ENCODE measurements around the gene EML2. TPM values are rescaled to one million over a fixed set of nuclear protein-coding genes. Genes with fewer than 3 reads are reported as not detected.

Gene EML2
- total and polyA plus RNA-seq, 2 of the 4 experiments (the other 2 are of a cell fraction) = 11.8 to 25.3 TPM

DNA sequence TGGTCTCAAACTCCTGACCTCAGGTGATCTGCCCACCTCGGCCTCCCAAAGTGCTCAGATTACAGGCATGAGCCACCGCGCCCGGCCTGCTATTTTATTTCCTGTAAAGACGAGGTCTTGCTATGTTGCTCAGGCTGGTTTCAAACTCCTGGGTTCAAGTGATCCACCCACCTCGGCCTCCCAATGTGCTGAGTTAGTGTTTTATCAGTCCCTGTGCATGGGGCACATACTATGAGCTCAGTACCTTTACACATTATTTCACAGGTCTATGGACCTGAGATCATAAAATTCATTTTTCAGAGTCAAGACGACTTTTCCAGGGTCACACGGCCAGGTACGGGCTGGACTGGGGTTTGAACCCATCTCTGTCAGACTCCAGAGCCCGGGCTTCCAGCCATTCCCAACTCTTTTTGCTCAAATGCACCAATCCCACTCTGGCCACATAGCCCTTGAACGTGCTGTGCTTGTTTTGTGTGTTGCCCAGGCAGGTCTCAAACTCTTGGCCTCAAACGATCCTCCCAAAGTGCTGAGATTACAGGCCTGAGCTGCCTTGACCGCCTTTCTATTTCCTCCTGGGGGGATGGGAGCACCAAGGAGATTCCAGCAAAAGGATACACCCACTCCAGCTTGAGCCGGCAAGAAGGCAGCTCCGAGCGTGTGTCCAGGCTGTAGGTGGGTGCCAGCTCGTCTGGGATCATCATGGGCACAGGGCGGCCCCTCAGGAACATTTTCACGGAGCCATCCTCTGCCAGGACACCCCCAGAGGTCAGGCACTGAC is 1.1 kb downstream of the EML2 start:
- peak overlapping the region; percentile 83 for H2AFZ ChIP-seq (replicated peaks; ENCODE audit: low read length, poor library complexity)
- H3K4me3 ChIP-seq (ENCODE audit: insufficient read depth, low read depth, low read length) = peak overlapping the region; percentile 73

More for the DNA sequence above, 1.1 kb downstream of the EML2 start:
- peak overlapping the region; percentile 61 for H3K23ac ChIP-seq (ENCODE audit: low read depth, low read length)
- H3K79me1 ChIP-seq (ENCODE audit: low read depth in 1 of 2, low read length in 2 of 2) = peaks cover 14 to 35% of the 10 kb centered on the region in 2 experiments
- H3K9me1 ChIP-seq (ENCODE audit: insufficient read depth, low read length) = no peaks in the 10 kb centered on the region
- no peaks in the 10 kb centered on the region for H3K27me3 ChIP-seq (ENCODE audit: control insufficient read depth, insufficient read depth, low read length)
- peaks cover 18% of the 10 kb centered on the region for H3K4me1 ChIP-seq (ENCODE audit: control insufficient read depth, insufficient read depth, low read length)
- peak overlapping the region; percentile 73 for H2BK5ac ChIP-seq (ENCODE audit: low read depth, low read length, poor library complexity, severe bottlenecking)
- DNase-seq (peak; percentile 48), ATAC-seq (ENCODE audit: low read depth) (peak; percentile 18)
- peak overlapping the region; percentile 8; the same call in 1 of the 3 replicates for H2BK15ac ChIP-seq (ENCODE audit: low read depth, low read length)
- ChIA-PET CTCF (no interaction called here), POLR2A (ENCODE audit: unreplicated experiment) (no interaction called here)
- 72% methylated on average over 5 of the region's 19 CpGs; no CpG with 5 or more reads in 1 of the 2 experiments for WGBS, 2 experiments (ENCODE audit: extremely low coverage in 2 of 2, insufficient read length in 1 of 2)
- H4K5ac ChIP-seq (ENCODE audit: low read depth, low read length) = peak overlapping the region; percentile 95
- dilution Hi-C loops (cut with HindIII; ENCODE audit: low sequenced_read_pairs, unreplicated experiment) (no loop called here), in situ Hi-C loops (cut with MboI; ENCODE audit: low sequenced_read_pairs) (no loop called here), intact Hi-C loops (cut with micrococcal nuclease) (no loop called here)
- peak overlapping the region; percentile 72 for H2AK5ac ChIP-seq (ENCODE audit: low read depth, low read length)
- H3K9ac ChIP-seq (ENCODE audit: low read depth, low read length) = peak overlapping the region; percentile 91
- H3K27ac ChIP-seq (ENCODE audit: insufficient read depth, low read length) = peak overlapping the region; percentile 51
- H3K4ac ChIP-seq (ENCODE audit: low read depth, low read length) = peak overlapping the region; percentile 76
- H4K91ac ChIP-seq (ENCODE audit: insufficient read depth, low read depth, low read length) = peak overlapping the region; percentile 83
- peak overlapping the region; percentile 35; the same call in 1 of the 2 replicates for H2BK120ac ChIP-seq (ENCODE audit: low read depth, low read length)
- H4K8ac ChIP-seq (ENCODE audit: low read depth in 2 of 2, low read length in 2 of 2) = peak overlapping the region; percentile 83 to 89; a peak in 3 of 4 replicates
- TF ChIP-seq MAZ (IDR thresholded peaks at IDR 0.05; ENCODE audit: borderline replicate concordance, low read depth, low read length) (no peak), MXI1 (IDR thresholded peaks at IDR 0.05; ENCODE audit: borderline replicate concordance, low read depth, low read length) (no peak), RAD21 (IDR thresholded peaks at IDR 0.05; ENCODE audit: low read length) (no peak), BHLHE40 (IDR thresholded peaks at IDR 0.05; ENCODE audit: low read depth, low read length) (no peak), FOS (IDR thresholded peaks at IDR 0.05; ENCODE audit: low read depth, low read length) (no peak), CEBPB (IDR thresholded peaks at IDR 0.05; ENCODE audit: low read depth, low read length) (no peak), RFX5 (IDR thresholded peaks at IDR 0.05; ENCODE audit: low read depth, low read length) (no peak), POLR2A (IDR thresholded peaks at IDR 0.05; ENCODE audit: low read depth, low read length) (no peak), CHD1 (IDR thresholded peaks at IDR 0.05; ENCODE audit: low read depth, low read length) (no peak)
- TF ChIP-seq, protein P1, sequence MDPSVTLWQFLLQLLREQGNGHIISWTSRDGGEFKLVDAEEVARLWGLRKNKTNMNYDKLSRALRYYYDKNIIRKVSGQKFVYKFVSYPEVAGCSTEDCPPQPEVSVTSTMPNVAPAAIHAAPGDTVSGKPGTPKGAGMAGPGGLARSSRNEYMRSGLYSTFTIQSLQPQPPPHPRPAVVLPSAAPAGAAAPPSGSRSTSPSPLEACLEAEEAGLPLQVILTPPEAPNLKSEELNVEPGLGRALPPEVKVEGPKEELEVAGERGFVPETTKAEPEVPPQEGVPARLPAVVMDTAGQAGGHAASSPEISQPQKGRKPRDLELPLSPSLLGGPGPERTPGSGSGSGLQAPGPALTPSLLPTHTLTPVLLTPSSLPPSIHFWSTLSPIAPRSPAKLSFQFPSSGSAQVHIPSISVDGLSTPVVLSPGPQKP (IDR thresholded peaks at IDR 0.05; ENCODE audit: borderline replicate concordance, low read depth, low read length) = no peak
- TF ChIP-seq, protein P2, sequence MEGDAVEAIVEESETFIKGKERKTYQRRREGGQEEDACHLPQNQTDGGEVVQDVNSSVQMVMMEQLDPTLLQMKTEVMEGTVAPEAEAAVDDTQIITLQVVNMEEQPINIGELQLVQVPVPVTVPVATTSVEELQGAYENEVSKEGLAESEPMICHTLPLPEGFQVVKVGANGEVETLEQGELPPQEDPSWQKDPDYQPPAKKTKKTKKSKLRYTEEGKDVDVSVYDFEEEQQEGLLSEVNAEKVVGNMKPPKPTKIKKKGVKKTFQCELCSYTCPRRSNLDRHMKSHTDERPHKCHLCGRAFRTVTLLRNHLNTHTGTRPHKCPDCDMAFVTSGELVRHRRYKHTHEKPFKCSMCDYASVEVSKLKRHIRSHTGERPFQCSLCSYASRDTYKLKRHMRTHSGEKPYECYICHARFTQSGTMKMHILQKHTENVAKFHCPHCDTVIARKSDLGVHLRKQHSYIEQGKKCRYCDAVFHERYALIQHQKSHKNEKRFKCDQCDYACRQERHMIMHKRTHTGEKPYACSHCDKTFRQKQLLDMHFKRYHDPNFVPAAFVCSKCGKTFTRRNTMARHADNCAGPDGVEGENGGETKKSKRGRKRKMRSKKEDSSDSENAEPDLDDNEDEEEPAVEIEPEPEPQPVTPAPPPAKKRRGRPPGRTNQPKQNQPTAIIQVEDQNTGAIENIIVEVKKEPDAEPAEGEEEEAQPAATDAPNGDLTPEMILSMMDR (conservative IDR thresholded peaks at IDR 0.05; ENCODE audit: low read depth, low read length) = no peak
- peaks cover 3% of the 10 kb centered on the region; the same call in 1 of the 2 replicates for H4K20me1 ChIP-seq (ENCODE audit: insufficient read depth, low read length)
- peak overlapping the region; percentile 95 for H2AK9ac ChIP-seq (replicated peaks; ENCODE audit: low read depth, low read length, poor library complexity)
- BruUV-seq (replicated peaks) = no TSS peak
- H3K14ac ChIP-seq (replicated peaks; ENCODE audit: low read depth, low read length) = peak overlapping the region; percentile 93
- peak overlapping the region; percentile 61 for H3K18ac ChIP-seq (ENCODE audit: low read depth, low read length)
- H3K36me3 ChIP-seq (ENCODE audit: control insufficient read depth, insufficient read depth, low read length) = peaks cover 2% of the 10 kb centered on the region; the same call in 1 of the 2 replicates
- peak overlapping the region; percentile 70; the same call in 1 of the 2 replicates for H3K56ac ChIP-seq (ENCODE audit: extremely low read depth, insufficient read depth, low read length)
- H3K9me3 ChIP-seq (ENCODE audit: control insufficient read depth, insufficient read depth, low read length) = no peaks in the 10 kb centered on the region
- H3K4me2 ChIP-seq (ENCODE audit: low read depth, low read length) = peak overlapping the region; percentile 82
- peak overlapping the region; percentile 20; the same call in 1 of the 2 replicates for H2BK20ac ChIP-seq (ENCODE audit: low read depth, low read length)
